Measurements from ENCODE around the gene GAB3.
A peak's percentile ranks its signal among the peaks of the same experiment; 100 is the strongest.

The GAB3 gene

DNA sequence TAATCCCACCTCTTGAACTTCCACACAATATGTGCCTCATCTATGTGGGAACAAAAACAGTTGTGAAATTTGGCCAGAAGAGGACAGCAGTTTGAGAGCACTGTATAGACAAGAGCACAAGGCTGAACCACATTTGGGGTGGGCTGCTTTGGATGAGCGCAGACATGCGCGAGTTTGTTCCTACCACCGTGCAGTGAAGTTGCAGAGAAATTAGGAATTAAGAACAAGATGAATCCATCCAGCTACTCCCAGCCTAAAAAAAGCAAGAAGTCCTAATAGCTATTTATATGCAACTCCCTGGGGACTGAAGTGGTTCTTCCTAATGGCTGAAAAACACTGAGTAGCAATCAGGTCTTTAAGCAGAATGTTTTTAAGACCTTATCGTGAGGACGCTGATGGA, 1.0 kb downstream of the GAB3 start:
- DNase-seq = no peak

DNA sequence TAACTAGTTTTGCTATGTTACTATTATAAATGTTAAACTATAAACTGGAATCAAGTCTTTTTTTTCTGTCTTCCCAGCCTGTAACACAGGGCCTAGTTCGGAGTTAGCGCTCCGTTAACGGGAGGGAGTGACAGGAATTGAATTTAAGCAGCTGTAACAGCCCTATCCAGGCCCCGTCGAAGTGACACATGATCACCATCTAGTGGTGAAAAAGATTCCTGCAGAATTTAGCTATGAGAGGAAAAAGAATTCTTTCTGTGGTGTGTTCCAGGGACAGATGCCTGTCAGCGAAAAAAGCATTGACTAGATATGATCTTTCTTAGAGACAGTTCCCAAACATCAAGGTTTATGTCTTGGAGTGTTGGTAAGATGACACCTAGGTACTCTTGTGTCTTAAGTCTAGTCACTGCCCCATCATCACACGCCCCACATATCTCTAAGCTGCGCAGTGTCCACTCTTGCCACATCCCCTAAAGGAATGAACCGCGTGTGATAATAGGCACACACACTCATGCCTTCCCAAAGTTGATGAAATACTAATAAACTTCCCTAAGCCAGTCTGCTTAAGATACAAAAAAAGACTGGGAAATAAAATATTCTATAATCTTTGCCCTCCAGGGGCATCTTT, 2.1 kb downstream of the GAB3 start:
- DNase-seq = peak; percentile 28

DNA sequence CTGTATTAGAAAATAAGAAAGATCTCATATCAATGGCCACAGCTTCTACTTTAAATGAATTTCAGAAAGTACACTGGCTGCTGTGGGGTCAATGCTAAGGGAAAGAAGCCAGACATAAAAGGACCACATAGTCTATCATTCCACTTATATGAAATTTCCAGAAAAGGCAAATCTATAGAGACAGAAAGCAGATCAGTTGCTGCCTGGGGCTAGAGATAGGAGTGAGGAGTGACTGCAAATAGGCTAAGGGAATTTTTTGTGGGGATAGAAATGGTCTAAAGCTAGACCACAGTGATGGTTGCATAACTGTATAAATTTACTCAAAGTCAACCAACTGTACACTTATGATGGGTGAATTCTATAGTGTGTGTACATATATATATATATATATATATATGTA, 8.3 kb downstream of the GAB3 start:
- no peak for DNase-seq

DNA sequence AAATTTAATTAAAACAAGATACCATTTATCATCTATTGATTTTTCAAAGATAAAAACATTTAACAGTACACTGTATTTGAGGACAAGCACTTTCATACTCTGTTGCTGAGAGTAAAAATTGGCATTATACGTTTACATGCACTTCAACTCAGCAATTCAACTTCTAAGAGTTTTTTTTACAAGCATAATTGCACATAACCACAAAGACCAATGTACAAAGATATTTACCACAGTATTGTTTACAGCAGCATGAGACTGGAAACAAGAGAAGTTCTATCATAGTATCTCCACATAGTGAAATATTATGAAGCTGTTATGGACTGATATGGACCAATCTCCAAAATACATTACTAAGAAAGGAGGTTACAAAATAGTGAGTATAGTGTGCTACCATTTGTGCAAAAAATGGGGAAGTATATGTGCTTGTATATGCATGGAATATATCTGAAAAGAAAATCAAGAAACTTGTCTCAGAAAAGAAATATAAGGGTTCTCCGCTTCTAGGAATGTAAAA, 10.9 kb downstream of the GAB3 start:
- DNase-seq = no peak

DNA sequence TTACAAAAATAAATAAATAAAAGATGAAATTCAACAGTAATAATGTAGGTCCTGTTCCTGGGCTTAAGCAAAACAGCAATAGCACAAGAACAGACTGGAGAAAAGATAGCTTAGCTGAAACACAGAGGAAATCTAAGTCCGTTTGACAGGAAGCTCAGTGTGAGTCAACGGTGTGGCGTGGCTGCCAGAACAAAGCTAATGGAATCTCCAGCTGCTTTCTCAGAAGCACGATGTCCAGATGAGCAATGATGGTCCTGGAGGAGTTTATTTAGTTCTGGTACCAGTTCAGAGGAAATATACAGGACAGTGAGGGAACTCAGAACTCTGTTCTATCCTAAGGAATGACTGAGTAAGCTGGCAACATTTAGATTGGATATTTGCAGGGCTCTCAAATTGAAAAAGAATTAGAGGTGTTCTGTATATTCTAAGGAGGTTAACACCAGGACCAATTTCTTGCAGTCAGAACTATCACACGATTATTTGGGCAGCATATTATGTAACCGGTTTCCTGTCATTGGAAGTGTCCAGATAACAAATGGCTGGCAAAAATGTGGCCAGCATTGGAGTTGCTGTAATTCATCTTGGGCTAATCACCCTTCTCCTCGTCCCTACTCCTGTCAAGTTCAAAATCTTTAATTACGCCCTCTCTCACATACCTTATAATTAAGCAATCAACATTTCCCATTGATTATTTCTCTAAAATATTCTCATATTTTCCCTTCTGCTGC, 12.7 kb downstream of the GAB3 start:
- DNase-seq = peak; percentile 33

DNA sequence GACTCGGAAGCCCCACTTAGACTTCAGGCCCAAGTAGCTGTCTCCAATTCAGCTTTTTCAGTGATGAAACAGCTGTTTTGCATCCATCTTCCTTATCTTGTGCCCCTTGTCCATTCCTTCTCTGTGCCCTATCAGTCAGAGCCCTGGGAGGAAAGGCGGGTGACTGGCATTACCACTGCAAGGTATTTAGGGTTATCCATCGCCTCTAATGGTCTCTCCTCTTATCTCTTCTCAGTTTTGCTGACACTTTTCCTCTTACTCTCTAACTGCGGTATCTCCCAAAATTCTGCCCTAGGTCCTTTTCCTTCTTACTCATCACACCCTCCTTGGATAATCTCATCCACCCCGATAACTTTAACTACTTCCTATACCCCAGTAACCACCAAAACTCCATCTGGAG, 13.7 kb downstream of the GAB3 start:
- no peak for DNase-seq

DNA sequence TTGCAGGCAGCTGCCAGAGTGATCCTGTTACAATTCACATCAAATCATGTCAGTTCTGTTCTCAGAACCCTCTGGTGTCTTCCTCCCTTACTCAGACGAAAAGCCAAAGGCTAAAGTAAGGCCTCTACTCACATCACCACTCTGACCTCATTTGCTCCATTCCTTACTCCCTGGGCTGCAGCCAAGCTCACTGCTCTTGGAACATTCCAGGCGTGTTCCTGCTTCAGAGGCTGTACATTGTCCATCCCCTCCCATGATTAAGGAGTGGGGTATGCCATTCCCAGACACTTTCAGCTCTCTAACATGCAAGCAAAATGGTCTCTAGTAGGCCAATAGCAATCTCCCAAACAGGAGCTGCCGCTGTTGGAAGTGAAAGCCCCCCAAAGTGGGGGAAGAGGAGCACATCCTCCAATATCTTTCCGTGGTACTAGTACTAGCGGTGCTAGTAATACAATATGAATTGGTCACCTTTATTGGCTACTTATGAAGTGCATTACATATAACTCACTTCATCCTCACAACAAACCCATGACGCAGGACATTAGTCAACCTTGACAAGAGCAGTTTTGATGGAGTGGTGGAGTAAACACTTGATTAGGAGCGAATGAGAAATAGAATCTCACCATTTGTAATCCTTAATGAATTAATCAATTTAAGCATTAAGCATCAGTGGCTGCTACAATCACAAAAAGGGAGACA, 15.0 kb downstream of the GAB3 start:
- DNase-seq = no peak

DNA sequence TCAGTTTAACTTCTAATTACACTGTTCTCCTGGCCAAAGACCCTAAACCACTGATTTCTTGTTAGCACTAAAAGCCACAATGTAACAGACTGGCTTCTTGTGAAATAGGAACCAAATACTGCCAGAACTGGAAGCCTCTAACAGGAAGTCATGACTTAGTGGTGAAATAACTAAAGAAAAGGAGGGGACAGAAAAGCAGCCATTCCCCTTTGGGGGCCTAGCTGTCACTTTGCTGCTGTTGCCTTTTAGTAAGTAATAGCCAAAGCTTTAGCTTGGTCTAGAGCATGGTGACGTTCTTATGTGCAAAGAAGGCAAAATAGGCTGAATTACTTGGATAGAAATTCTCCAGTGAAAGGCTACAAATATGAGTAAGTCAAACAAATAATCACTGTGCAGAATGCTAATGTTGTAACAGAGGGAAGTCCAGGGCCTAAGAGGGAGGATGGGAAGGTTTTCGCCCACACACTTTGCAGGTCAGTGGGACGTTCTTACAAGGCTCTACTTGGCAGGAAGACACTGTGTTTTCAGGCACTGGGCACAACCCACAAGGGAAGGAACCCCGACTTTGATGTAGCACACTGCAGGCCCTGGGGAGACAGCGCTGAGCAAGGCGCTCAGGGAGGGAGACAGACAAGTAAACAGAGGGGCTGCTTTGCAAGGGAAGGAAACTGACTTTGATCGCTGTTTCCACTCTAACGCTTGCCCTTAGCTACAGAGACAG, 16.7 kb downstream of the GAB3 start:
- peak; percentile 30 for DNase-seq

DNA sequence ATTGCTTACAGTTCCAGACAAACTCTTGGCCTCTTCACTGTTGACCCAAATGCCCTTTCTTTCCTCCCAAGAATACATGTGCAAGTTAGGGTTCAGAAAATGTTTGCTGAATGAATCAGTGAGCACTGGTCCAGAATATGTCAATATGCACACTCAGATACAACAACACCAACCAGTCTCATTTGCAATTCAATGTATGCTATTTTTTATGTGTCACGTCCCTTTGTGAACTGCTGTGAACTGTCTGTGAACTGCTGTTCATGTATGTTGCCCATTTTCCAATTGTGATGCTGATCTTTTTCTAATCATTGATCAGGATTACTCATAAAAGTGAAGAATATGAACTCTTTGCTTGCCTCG, 17.8 kb downstream of the GAB3 start:
- no peak for DNase-seq

DNA sequence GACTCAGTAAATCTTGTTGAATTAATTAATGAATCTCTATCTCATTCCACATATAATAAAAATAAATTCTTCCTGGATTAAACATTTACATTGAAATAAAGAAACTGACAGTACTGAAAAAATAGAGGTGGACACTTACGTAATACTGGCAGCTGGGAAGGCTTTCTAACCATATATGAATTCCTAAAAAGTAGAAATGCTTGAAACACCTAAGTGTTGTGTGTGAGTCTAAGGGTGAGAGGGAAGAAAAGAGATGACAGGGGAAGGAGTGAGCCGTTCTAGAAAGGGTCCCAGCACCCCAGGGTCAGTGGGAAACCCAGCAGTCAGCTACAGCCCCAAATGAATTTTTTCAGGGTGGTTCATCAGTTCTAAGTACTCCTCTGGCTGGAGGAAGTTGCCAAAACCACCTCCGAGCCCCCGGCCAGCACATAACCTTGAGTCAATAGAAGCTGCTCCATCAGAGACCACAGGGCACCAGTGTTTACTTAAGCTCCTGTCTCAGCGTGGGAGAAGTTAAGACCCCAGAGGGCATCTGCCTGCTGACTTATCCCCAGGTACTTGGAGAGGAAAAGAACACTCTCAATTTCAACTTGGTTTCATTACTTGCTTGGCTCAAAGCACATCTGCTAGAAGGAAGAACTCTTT, 18.3 kb downstream of the GAB3 start:
- no peak for DNase-seq

DNA sequence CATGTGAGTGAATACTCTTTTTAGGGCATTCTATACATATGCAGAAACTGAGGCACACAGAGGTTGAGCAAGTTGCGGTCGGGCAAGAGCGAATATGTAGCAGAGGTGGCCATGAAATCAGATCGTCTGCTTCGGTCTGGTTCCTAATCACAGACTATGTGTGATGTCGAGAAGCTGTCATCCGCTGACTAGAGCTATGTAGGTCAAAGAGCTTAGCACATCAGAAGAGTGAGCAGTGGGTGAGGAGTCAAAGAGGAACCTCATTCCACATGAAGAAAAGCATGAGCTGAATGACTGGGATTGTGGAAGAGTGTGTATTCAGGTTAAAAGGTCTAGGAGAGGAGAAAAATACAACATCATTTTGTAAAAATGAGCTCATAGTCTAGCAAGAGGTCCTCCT, 19.0 kb downstream of the GAB3 start:
- DNase-seq = no peak

DNA sequence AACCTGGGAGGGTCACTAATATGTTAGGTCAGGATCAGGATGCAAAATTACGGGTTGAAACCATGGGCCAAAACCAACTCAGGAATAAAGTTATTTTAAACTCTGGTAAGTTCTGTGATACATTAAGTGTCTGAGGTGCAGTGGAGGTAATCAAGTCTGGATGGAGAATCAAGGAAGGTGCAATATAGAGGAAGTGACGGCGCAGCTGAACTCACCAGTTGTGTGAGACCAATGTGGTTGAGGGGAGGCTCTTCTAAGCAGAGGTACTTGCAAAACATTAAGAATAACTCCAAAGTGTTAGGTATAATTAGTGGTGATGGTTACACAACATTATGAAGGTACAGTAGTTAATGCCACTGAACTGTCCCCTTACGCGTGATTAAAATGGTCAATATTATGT, 19.7 kb downstream of the GAB3 start:
- DNase-seq = no peak

DNA sequence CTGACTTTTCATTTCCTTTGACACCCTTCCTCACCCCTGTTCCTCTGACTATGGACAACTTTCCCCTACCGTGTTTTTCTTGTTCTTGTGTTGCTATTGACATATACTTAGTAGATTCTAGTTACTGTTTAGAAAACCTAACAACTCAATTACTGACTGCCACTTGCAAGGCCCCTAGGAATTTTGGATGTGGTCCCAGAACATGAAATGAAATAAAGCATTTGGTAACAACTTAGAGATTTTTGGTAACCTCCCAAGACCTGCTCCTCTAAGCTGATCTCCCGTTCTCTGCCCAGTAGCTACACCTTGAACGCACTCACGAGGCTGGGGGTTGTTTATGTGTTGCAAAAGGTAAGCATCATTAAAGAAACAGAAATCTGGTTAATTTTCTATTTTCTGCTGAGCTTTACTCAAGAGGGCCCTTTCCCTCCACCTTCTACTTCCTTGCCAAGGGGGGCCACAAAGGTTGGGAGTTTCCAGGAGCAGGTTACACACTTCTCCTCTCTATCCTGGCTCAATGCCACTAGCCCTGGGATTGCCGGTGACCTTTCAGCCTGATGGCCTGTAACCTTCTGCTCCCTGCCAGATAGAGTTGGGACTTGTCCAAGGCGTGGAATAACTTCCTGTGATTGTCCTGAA, 20.5 kb downstream of the GAB3 start:
- DNase-seq = no peak

DNA sequence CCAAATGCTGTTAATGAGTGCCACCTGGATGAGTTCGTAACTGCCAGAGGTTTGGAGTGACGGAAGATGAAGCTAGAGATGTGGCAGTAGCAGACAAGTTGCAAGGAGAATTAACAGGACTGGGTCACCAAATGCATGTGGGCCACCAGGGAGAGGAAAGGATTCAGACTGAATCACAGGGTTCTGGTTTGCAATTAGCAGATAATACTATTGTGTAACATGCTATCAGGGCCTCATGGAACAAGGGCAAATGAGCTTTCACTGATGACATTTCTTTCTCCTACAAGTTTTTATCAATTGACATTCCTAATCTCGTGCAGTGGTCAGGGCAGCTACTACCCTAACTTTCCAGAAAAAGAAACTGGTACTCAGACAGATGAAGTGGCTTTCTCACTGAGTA, 21.4 kb downstream of the GAB3 start:
- DNase-seq = no peak

DNA sequence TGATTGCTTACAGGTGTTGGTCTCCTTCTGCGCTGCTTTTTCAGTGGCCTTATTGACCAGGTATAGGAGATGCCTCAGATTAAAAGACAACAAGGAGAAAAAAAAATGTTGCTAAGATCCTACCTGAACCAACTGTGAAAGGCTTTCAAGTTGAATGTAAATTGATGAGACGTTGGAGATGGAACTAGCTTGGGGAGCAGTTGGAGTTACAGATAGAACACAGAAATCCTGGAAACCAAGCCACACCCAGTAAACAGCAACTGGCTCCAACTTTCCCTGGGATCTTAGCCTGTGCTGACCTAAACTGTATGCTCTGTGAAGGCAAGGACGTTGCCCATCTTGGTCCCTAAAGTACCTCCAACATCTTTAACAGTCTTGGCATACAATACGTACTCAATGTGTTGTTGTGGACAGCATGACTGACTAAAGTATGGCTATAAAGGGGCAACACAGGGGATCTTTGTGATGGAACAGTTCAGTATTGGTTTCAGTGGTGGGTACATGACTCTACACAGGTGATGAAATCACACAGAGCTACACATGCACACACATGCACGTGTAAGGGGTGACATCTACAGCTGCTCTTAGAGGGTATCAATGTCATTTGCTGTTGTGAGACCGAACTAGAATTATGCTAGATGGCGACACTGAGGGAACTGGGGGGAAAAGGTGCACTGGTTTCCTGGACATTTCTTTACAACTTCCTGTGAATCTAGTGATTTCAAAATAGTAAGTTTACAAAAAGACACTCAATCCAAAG, 22.3 kb downstream of the GAB3 start:
- DNase-seq = no peak

DNA sequence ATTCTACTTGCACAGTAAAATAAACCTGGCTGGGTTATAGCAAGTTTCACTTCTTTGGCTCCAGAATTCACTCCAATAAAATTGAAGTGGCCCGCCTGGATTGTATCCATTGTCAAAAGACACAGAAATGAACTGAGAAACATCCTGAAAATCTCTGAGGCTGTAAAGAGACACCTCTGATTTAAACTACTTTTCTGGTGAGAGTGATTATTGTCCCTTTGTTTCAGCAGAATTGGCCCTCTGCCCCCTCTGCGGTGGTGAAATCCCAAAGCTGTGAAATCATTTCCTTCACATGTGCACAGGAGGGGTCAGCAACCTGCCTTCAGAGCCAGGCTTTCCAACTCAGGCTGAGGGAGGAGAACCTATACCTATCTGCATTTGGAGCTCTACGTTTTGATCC, 23.0 kb downstream of the GAB3 start:
- no peak for DNase-seq

DNA sequence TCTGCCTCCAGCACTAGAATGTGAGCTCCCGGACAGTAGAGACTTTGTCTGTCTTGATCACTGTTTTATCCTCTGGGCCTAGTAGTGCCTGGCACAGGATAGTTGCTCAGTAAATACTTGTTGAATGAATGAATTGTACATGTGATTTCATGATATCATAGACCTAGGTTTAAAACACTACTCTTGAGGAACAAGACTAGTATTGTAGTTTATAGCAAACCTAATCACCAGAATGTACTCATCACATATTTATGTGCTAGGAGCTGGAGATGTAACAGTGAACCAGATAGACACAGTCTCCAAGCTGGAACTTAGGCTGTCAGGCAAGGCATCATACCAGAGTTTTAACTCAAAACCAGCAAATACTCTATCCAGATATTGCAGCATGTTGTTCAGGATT, 23.5 kb downstream of the GAB3 start:
- no peak for DNase-seq

DNA sequence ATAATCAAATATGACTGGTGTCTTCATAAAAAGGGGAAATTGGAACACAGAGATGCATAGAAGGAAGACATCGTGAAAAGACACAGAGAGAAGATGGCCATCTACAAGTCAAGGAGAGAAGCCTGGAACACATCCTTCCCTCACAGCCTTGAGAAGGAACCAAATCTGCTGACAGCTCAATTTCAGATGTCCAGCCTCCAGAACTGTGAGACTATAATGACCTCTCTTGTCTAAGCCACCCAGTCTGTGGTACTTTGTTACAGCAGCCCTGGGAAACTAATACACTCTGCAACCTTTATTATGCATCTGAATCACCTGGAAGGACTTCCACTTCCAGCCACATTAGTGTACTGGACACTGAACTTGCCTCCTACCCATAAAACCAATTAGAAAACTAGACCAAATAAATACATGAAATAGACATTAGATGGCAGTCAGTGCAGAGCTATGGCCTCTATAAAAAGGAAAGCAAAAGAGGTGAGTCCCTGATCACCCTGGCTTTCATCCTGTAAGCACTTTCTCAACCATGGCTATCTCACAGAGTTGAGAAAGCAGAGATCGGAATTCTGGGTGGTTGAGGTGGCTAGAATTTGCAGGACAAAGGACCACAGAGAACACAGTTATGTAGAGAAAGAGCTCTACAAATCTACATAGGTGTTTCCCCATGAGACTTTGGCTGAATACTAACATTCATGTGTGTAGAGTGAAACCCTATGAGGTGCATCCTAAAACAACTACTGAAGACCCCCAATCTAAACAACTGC, 25.7 kb downstream of the GAB3 start:
- DNase-seq = no peak

DNA sequence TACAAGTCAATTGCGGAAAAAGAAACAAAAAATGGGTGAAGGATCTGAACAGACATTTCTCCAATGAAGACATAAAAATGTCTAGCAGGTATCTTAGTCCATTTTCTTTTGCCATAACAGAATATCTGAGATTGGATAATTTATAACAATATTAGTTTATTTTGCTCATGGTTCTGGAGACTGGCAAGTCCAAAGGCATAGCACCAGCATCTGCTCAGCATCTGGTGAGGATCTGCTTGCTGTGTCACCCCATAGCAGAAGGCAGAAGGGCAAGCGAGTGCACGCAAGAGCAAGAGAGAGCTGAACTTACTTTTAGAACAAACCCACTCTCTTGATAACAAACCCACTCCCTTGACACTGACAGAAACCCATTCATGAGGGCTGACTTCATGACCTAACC, 29.7 kb downstream of the GAB3 start:
- no peak for DNase-seq

DNA sequence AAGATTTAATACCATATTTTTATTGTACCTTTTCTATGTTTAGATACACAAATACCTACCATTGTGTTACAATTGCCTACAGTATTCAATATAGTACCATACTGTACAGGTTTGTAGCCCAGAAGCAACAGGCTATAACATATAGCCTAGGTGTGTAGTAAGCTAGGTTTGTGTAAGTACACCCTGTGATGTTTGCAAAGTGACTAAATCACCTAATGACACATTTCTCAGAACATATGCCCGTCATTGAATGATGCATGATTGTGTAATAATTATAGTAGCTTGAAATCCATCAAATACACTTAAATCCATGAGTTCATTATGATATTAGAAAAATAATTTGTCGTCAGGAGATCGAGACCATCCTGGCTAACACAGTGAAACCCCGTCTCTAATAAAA, 30.8 kb downstream of the GAB3 start:
- no peak for DNase-seq

DNA sequence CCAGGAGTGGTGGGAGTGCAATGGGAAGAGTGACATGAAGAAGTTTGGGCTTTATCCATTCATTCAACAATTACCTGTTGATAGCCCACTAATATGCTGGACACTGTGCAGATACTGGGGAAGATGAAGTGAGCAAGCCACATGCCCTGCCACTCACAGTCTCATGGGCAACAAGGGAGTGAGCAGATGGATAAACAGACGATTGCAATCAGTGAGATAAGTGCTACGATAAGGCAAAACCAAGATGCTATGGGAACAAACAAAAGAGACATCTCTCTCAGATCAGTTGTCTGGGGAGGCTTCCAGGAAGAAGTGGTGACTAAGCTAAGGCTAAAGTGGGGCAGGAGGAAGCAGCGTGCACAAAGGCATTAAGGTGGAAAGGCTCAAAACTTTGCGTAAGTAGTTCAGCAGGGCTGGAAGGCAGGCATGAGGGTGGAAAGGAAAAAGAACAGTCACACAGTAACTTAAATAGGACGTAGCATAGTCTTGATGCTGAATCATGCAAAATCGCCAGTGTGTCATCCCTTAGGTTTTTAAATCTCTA, 31.7 kb downstream of the GAB3 start:
- peak; percentile 38 for DNase-seq
